Renal cortex interstitium (tissue), 11 donors: ENCODE data around the gene CD70. TPM values are rescaled to one million over a fixed set of nuclear protein-coding genes. Genes with fewer than 3 reads are reported as not detected.

Experiments
- DNase-seq, 11 donors: peaks; one replicate each; pipeline ENCODE4 v3.0.0-alpha.2; 2013; ENCODE audit warnings: low read depth in 9 of 11, low spot score in 4 of 11; ENCODE audit errors: extremely low read depth in 1 of 11
- polyA plus RNA-seq, 3 donors: library from polyadenylated mRNA; unstranded; fragments of 120-200 nt; gene quantifications; one replicate each; pipeline ENCODE4 v1.2.1, GENCODE V29; 2013; ENCODE audit not compliant: insufficient read length in 3 of 3

Gene CD70
- polyA plus RNA-seq, 3 donors = 0.19 TPM; not detected in 2

DNA sequence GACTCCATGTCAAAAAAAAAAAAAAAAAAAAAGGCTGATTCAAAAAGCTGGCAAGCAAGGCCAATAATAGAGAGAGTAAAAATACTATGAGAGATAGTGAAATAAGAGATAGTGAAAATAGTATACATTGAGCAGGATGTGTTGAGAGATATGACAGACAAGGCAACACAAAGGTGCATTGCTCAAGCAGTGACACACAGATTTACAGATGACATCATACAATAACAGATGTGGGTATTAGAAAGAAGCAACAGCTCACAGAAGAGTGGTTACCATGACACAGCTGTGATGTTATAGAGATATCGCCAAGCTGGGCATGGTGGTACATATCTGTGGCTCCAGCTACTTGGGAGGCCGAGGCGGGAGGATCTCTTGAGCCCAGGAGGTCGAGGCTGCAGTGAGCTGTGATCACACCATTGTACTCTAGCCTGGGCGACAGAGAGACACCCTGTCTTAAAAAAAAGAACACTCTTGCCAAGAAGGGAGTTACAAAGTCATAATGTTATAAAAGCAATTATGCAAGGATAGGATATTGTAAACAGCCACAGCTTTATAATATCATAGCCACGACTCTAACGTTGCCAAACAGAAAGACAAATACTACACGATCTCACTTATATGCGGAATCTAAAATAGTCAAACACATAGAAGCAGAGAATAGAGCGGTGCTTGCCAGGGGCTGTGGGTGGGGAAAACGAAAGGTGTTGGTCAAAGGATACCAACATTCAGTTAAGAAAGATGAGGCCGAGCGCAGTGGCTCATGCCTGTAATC is 49.8 kb downstream of the CD70 start:
- no peak for DNase-seq

DNA sequence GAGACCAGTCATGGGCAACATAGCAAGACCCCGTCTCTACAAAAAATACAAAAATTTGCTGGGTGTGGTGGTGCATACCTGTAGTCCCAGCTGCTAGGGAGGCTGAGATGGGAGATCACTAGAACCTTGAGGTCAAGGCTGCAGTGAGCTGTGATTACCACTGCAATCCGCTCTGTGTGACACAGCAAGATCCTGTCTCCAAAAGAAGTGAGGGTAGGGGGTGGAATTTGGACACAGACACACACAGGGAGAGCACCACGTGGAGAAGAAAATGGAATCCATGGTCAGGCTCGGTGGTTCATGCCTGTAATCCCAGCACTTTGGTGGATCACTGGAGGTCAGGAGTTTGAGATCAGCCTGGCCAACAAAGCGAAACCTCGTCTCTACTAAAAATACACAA is 51.4 kb downstream of the CD70 start:
- DNase-seq = no peak

Other genes starting within 250 kb of the CD70 start
- gene CLPP, start 229.6 kb downstream of the CD70 start, polyA plus RNA-seq = 10 to 100 TPM; 53.5 to 71.0 (median 63.9) TPM
- 10 to 100 TPM; 35.2 to 72.2 (median 70.4) TPM for gene ALKBH7, start 218.4 kb downstream of the CD70 start, polyA plus RNA-seq
- 1 to 10 TPM; 2.7 to 2.9 (median 2.8) TPM for gene PSPN, start 215.2 kb downstream of the CD70 start, polyA plus RNA-seq
- 100 to 1,000 TPM in 1 of 3 donors, 10 to 100 TPM in 2; 80.3 to 103 (median 100.0) TPM for gene GTF2F1, start 198.0 kb downstream of the CD70 start, polyA plus RNA-seq
- 100 to 1,000 TPM; 273 to 347 (median 314) TPM for gene KHSRP, start 166.3 kb downstream of the CD70 start, polyA plus RNA-seq
- 1 to 10 TPM in 2 of 3 donors, under 1 TPM in 1; 0.50 to 2.0 (median 1.6) TPM for gene SLC25A41, start 157.4 kb downstream of the CD70 start, polyA plus RNA-seq
- 10 to 100 TPM; 63.5 to 77.5 (median 70.3) TPM for gene SLC25A23, start 131.4 kb downstream of the CD70 start, polyA plus RNA-seq
- 10 to 100 TPM; 21.7 to 41.8 (median 32.0) TPM for gene CRB3, start 126.9 kb downstream of the CD70 start, polyA plus RNA-seq
- gene DENND1C, start 109.4 kb downstream of the CD70 start, polyA plus RNA-seq = 10 to 100 TPM; 37.1 to 40.5 (median 40.0) TPM
- 10 to 100 TPM; 29.5 to 34.2 (median 31.4) TPM for gene TUBB4A, start 88.8 kb downstream of the CD70 start, polyA plus RNA-seq
- under 1 TPM; 0.26 to 0.42 (median 0.36) TPM for gene TNFSF9, start 60.1 kb downstream of the CD70 start, polyA plus RNA-seq
- gene TNFSF14, start 79.0 kb upstream of the CD70 start, polyA plus RNA-seq = under 1 TPM in 2 of 3 donors, not detected in 1; 0.04 to 0.06 TPM
- gene C3, start 129.5 kb upstream of the CD70 start, polyA plus RNA-seq = 10 to 100 TPM; 17.1 to 26.9 (median 20.8) TPM
- gene GPR108, start 146.4 kb upstream of the CD70 start, polyA plus RNA-seq = 10 to 100 TPM; 52.5 to 76.0 (median 66.5) TPM
- 10 to 100 TPM; 51.4 to 68.9 (median 55.0) TPM for gene TRIP10, start 148.5 kb upstream of the CD70 start, polyA plus RNA-seq
- gene SH2D3A, start 176.3 kb upstream of the CD70 start, polyA plus RNA-seq = 10 to 100 TPM in 1 of 3 donors, 1 to 10 TPM in 2; 4.6 to 14.9 (median 5.5) TPM
- gene VAV1, start 181.6 kb upstream of the CD70 start, polyA plus RNA-seq = 1 to 10 TPM; 1.2 to 1.8 (median 1.5) TPM